Right renal cortex interstitium (tissue), 3 donors: ENCODE data around the gene RNF126. TPM values are rescaled to one million over a fixed set of nuclear protein-coding genes. Genes with fewer than 3 reads are reported as not detected.

ENCODE experiments used
- DNase-seq, 3 donors: peaks; one replicate each; pipeline ENCODE4 v3.0.0-alpha.2; 2013; ENCODE audit warnings: low read depth in 3 of 3, low spot score in 2 of 3
- polyA plus RNA-seq, 3 donors: library from polyadenylated mRNA; unstranded; fragments of 120-200 nt; gene quantifications; one replicate each; pipeline ENCODE4 v1.2.1, GENCODE V29; 2013; ENCODE audit not compliant: insufficient read length in 3 of 3

RNF126 gene
- polyA plus RNA-seq, 3 donors = 18.8 to 22.9 (median 21.4) TPM

- DNase-seq = no peak
Observed at GRCh38 chr19:648305-648704, 14.7 kb downstream of the RNF126 start.

GRCh38 chr19:647566-648284 lies 15.3 kb downstream of the RNF126 start:
- DNase-seq = no peak

- no peak for DNase-seq
Observed at GRCh38 chr19:646779-647565, 16.0 kb downstream of the RNF126 start.

- DNase-seq = no peak
Observed at GRCh38 chr19:645912-646778, 16.9 kb downstream of the RNF126 start.

DNA sequence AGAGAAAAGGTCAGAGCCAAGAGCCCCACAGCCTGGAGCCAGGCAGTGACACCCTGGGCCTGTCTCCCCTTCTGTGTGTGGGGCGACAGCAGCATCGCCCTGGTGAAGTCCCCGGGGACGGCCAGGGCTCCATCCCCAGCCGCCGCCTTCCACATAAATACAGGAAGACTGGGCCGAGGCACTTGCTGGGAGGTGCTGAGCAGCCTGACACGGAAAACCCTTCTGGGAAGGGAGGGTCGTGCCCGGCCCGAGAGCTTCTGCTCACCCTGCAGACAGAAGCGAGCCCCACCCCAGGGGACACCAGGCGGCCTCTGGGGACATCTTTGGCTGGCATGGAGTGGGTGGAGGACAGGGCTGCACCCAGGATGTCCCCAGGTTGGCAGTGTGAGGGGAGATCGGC lies 18.2 kb downstream of the RNF126 start:
- DNase-seq = no peak

DNA sequence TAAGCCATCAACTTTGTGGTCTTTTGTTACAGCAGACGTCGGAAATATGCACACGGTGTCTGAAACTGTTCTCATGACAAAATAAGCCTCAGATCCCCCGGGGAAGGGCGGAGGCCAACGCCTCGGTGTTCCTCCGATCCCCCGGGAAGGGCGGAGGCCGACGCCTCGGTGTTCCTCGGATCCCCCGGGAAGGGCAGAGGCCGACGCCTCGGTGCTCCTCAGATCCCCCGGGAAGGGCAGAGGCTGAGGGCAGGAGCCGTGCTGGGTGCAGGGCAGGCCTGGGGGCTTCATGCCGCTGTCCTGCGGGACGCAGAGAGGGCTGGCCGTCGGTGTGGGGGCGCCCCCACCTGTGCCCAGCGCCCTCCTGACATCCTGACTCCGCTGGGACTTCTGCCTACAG lies 18.7 kb downstream of the RNF126 start:
- DNase-seq = no peak

DNA sequence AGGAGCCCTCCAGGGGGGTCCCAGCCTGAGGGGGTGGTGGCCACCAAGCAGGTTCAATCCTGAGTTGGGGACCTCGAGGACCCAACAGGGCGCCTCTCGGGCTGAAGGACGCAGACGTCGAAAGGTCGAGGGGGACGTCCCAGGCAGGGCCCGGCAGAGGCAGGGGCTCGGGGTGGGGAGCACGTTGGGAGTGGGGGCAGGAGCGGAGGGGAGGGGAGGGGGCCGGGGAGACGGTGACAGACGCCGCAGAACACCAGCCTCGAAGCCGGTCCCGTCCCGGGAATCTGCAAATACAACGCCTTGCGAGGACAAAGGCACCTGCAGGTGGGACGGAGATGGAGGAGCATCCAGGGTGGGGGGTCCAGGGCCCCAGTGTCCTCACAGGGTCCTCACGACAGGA lies 19.3 kb downstream of the RNF126 start:
- DNase-seq = no peak

DNA sequence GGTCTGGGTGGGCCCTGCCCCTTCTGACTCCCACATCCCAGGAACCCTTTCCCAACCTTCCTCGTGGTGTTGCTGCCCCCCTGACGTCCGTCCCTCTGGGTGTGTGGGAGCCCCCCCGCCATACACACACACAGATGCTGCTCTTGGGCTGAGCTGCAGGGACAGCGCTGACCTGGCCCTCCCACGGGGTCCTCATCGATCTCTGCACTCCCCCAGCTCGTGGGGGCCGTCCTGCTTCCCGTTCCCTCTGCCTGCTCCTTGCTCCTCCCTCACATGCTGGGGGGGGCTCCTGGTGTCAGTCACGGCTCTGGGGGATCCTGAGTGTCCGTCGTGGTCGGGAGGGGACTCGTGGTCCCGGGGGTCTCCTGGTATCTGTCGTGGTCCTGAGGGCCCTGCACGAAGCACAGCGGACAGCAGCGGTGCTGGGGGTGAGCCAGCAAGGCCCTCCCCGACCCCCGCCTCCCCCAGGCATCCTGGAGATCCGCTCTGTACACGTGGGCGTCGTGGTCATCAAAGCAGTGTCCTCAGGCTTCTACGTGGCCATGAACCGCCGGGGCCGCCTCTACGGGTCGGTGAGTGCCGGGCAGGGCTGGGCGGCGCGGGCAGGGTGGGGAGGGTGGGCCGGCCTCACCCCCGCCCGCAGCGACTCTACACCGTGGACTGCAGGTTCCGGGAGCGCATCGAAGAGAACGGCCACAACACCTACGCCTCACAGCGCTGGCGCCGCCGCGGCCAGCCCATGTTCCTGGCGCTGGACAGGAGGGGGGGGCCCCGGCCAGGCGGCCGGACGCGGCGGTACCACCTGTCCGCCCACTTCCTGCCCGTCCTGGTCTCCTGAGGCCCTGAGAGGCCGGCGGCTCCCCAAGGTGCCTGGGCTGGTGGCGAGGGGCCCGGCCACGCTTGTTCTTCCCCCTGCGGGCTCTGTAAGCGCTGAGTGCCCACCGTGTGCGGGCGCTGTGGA lies 20.0 kb downstream of the RNF126 start:
- DNase-seq = no peak

DNA sequence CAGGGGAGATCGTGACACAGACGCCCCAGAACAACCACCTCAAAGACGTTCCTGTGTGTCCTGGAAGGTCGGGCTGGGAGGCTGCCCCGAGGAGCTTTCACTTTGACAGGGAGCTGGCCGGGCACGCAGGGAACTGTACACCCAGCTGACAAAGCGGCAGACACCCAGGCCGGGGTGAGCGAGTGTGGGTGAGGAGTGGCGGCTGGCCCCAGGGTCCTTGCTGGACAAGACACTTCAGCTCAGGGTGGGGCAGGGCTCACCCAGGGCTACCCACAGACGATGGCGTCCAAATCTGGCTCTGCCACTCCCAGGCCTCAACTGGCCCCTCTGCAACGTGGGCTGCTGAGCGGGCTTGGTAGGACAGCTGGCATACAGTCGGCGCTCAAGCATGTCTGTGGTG lies 21.3 kb downstream of the RNF126 start:
- no peak for DNase-seq

GRCh38 chr19:640606-641189 lies 22.3 kb downstream of the RNF126 start:
- no peak for DNase-seq

DNA sequence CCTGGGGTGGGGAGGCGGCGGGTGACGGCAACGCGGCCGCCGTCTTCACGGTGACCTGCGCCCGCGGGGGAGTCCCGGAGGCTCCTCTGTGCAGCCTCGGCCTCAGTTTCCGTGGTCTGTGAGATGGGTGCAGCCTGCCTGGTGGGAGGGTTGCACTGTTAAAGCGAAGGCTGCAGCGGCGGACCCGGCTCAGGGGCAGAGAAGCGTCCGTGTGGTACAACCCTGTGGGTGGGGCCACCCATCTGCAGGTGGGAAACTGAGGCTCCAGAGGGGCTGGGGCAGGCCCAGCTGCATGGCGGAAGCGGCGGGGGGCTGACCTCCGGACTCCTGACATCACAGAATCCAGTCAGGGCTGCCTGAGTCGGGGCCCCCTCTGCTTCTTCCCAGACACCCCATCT lies 22.9 kb downstream of the RNF126 start:
- DNase-seq = no peak

DNA sequence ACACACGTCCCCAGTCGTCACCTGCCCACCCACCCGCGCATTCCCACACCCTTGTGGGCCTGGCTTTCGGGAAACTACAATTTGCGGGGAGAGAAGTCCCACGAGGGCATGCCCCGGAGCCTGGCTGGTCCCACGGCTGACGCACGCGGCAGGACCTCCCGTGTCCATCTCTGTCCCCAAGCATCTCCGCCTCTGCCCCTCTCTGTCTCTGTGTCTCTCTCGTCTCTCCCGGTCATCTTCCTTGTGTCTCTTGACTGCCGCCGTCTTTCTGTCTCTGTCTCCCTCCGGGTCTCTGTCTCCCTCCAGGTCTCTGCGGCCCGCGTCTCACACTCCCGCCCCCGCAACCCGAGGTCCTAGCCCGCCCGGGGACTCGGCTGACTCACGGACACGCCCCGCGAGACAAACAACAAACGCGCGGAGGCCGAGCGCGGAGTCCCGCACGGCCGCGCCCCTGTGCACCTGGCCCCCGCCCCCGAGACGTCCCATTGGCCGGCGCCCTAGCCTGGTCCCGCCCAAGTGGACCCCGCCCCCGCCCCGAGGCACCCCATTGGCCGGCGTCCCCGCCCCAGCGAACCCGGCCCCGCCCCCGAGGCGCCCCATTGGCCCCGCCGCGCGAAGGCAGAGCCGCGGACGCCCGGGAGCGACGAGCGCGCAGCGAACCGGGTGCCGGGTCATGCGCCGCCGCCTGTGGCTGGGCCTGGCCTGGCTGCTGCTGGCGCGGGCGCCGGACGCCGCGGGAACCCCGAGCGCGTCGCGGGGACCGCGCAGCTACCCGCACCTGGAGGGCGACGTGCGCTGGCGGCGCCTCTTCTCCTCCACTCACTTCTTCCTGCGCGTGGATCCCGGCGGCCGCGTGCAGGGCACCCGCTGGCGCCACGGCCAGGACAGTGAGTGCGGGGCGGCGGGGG lies 23.5 kb downstream of the RNF126 start, which contains the start of gene FGF22:
Gene FGF22, plus strand, starts transcription at position 627 of the 908 bp plus-strand sequence. Its CDS starts 47 bp downstream, at position 674.
- DNase-seq = peak in 2 of 3 donors; percentile 65 to 76

DNA sequence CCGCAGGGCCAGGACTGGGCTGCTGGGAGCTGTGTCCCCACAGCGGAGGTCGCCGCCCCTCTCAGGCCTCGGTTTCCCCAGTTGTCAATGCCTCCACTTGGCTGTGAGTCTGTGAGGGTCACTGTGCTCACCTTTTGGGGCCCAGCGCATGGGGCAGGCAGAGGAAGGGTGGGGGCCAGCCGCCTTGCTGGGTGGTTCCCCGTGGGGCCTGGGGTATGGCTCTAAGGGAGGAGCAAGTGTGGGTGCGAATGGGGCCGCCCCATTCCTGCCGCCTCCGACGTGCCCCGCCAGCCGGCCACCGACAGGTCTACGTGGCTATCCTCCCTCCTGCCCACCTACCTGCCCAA lies 24.1 kb downstream of the RNF126 start:
- DNase-seq = no peak

GRCh38 chr19:634975-635652 lies 27.9 kb downstream of the RNF126 start:
- DNase-seq = no peak

DNA sequence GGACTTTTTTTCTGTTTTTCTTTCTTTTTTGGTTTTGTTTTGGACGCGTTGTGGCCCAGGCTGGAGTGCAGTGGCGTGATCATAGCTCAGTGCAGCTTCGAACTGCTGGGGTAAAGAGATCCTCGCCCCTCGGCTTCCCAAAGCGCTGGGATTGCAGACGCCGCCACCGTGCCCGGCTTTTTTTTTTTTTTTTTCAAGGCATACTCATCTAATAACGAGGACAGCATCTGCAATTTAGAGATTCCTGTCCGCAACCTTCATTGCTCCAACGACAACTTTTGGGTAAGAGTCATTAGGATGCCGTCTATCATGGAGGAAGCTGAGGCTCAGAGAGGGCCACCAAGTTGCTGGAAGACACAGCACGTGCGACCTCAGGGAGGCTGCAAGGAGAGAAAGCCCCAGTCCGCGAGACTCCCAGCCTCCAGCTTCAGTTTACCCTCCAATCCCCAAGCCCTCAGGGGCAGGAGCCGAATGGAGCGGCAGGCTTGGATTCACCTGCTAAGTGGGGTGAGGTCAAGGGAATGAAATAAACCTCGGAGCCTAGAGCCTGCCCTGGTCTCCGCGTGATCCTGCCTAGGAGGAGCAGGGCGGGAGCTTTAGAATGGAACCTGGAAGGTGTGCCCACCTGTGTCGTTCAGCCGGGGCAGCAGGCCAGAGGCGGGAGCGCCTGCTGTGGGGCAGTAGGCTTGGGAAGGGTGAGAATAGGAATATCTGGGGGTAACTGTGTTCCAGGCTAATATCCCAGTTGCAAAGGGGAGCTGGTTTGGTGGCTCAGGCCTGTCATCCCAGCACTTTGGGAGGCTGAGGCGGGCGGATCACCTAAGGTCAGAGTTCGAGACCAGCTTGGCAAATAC lies 29.0 kb downstream of the RNF126 start:
- no peak for DNase-seq

DNA sequence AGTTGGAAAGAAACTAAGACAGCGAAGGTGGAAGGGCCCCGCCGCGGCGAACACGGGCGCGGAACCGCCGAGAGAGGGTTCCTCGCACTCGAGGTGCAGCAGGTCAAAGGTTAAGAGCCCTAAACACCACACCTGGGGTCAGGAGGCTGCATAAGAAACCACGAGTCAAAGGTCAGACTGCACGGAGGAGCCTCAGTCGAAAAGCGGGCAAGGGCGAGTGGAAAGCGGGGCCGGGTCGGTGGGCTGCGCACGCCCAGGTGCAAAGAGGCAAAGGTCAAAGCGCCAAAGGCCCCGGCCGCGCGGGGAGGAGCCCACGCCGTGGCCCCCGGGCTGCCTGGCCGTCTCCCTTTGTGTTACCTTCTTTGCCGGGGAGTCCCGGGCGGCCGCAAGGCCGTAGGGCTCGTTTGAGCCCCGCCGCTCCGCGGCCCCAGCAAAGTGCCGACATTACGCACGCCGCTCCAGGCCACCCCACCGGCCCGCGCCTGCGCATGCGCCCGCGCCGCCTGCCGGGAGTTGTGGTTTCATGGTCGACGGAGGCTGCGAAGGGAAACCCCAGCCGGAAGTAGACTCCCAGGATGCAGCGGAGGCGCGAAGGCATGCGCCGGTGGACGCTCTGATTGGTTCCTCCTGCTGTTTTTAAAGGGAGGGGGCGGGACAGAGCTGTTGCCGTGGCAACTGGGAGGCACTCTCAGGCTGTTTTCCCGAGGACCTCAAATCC lies 29.8 kb downstream of the RNF126 start, which contains the start of gene POLRMT:
Gene POLRMT, minus strand, starts transcription at position 470 of the 718 bp plus-strand sequence. Its CDS starts 25 bp downstream, at position 445.
- peak; percentile 93 to 96 (median 96) for DNase-seq
